Tibial nerve (tissue), 4 donors: ENCODE results near the gene GMDS.

Experiments used
- CTCF ChIP-seq, 5 experiments: fragments of 200-600 bp in 3 of 5; fragments of 450-650 bp in 2 of 5; sonication (generic) in 3 of 5; IDR thresholded peaks; one replicate each; pipeline ENCODE4 v1.5.1; 2016 to 2019; ENCODE audit warnings: antibody characterized with exemption in 5 of 5, mild to moderate bottlenecking in 3 of 5, moderate library complexity in 2 of 5
- EP300 ChIP-seq, 2 donors: sonication (generic); formaldehyde crosslinking; IDR thresholded peaks; one replicate each; pipeline ENCODE4 v1.6.1; 2017; ENCODE audit warnings: antibody characterized with exemption in 2 of 2, mild to moderate bottlenecking in 1 of 2
- POLR2A ChIP-seq, 2 donors: fragments of 450-650 bp; IDR thresholded peaks; one replicate each; pipeline ENCODE4 v1.6.1; 2017; ENCODE audit warnings: antibody characterized with exemption in 2 of 2, mild to moderate bottlenecking in 2 of 2, moderate library complexity in 2 of 2

GRCh38 chr6:1580585-1580984 is 664.8 kb downstream of the GMDS start:
- no peak for TF ChIP-seq CTCF (IDR thresholded peaks at IDR 0.05)
- TF ChIP-seq POLR2A (IDR thresholded peaks at IDR 0.05), result no peak
- no peak for TF ChIP-seq EP300 (IDR thresholded peaks at IDR 0.05)
